ENCODE measurements around the gene SMIM21. TPM values are rescaled to one million over a fixed set of nuclear protein-coding genes. Genes with fewer than 3 reads are reported as not detected.

Gene SMIM21
- polyA plus RNA-seq, 3 donors, result not detected

DNA sequence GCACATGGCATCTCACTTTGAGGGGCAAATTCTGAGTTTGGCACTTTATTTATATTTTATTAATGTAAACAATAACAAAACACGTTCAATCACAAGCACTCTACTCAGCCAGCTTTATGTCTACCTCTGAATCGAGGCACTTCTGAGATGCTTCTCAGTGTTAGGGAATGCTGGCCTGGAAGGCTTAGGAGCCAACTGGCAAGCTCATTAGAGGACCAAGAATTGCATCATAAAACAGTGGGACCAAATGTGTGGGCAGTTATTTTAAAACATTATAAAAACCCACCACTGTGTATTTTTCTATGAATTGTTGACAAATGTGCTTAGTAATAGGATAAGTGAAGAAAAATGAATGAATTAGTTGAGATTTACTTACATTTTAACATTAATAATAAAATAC is 46.8 kb upstream of the SMIM21 start:
- TF ChIP-seq, protein P1, sequence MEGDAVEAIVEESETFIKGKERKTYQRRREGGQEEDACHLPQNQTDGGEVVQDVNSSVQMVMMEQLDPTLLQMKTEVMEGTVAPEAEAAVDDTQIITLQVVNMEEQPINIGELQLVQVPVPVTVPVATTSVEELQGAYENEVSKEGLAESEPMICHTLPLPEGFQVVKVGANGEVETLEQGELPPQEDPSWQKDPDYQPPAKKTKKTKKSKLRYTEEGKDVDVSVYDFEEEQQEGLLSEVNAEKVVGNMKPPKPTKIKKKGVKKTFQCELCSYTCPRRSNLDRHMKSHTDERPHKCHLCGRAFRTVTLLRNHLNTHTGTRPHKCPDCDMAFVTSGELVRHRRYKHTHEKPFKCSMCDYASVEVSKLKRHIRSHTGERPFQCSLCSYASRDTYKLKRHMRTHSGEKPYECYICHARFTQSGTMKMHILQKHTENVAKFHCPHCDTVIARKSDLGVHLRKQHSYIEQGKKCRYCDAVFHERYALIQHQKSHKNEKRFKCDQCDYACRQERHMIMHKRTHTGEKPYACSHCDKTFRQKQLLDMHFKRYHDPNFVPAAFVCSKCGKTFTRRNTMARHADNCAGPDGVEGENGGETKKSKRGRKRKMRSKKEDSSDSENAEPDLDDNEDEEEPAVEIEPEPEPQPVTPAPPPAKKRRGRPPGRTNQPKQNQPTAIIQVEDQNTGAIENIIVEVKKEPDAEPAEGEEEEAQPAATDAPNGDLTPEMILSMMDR (IDR thresholded peaks at IDR 0.05), result no peak
- H3K27me3 Mint-ChIP-seq (ENCODE audit: low read depth in 3 of 3), result peaks cover 0 to 4% (median 1%) of the 10 kb centered on the region in 3 donors
- Histone ChIP-seq H3K4me1 (ENCODE audit: control insufficient read depth in 1 of 2, insufficient read depth in 2 of 2, low read length in 2 of 2) (no peaks in the 10 kb centered on the region), H3K79me2 (ENCODE audit: insufficient read depth, low read length) (no peaks in the 10 kb centered on the region), H3K36me3 (replicated peaks in 1 of 2; ENCODE audit: control insufficient read depth in 1 of 2, insufficient read depth in 2 of 2, low read length in 2 of 2) (no peaks in the 10 kb centered on the region), H2AFZ (ENCODE audit: insufficient read depth, low read depth, low read length, poor library complexity, severe bottlenecking) (no peak overlapping the region), H3K27ac (ENCODE audit: low read depth in 1 of 2, low read length in 2 of 2) (no peak overlapping the region), H3K9ac (ENCODE audit: insufficient read depth, low read length, poor library complexity, severe bottlenecking) (no peak overlapping the region), H4K20me1 (ENCODE audit: insufficient read depth, low read length) (no peaks in the 10 kb centered on the region), H3K9me3 (replicated peaks in 1 of 2; ENCODE audit: control insufficient read depth in 1 of 2, insufficient read depth in 1 of 2, low read length in 2 of 2) (no peaks in the 10 kb centered on the region), H3K4me2 (replicated peaks; ENCODE audit: extremely low read depth, low read length, poor library complexity, severe bottlenecking) (no peak overlapping the region), H3K4me3 (replicated peaks in 1 of 3; ENCODE audit: low read depth in 2 of 3, low read length in 3 of 3) (no peak overlapping the region), H3K27me3 (ENCODE audit: control insufficient read depth in 2 of 2, insufficient read depth in 2 of 2, low read length in 2 of 2) (no peaks in the 10 kb centered on the region)
- no peak overlapping the region for H3K27ac Mint-ChIP-seq
- intact Hi-C loops (cut with micrococcal nuclease), result no loop called here
- H3K9me3 Mint-ChIP-seq, result no peaks in the 10 kb centered on the region
- H3K36me3 Mint-ChIP-seq, result no peaks in the 10 kb centered on the region
- no peak overlapping the region for H3K4me3 Mint-ChIP-seq
- no CpG with 5 or more reads among the region's 2 CpGs for WGBS (ENCODE audit: insufficient coverage)
- no peak for DNase-seq
- H3K4me1 Mint-ChIP-seq, result peaks cover 4% of the 10 kb centered on the region

DNA sequence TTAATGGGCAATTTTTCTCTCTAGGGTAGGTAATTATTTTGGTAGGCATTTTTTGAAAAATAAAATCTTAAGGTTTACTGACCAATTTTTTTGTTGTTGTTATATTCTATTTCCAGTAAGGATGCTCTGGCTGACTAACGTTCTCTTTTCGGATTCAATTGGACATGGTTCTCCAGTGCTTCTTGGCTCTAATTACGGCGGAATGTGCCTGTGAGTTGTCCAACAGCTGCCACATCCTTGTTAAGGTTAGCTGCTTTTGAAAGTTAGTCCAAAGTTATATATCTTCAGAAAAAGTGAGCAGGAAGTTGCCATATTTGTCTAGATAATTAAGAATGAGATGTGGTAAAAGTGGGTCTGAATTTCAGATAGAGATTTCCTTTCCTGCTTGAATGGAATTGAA is 45.8 kb upstream of the SMIM21 start:
- no peaks in the 10 kb centered on the region for H3K9me3 ChIP-seq (replicated peaks in 1 of 2; ENCODE audit: control insufficient read depth in 1 of 2, insufficient read depth in 1 of 2, low read length in 2 of 2)
- H4K20me1 ChIP-seq (ENCODE audit: insufficient read depth, low read length), result no peaks in the 10 kb centered on the region
- H2AFZ ChIP-seq (ENCODE audit: insufficient read depth, low read depth, low read length, poor library complexity, severe bottlenecking), result no peak overlapping the region
- intact Hi-C loops (cut with micrococcal nuclease), result no loop called here
- H3K4me1 ChIP-seq (ENCODE audit: control insufficient read depth in 1 of 2, insufficient read depth in 2 of 2, low read length in 2 of 2), result no peaks in the 10 kb centered on the region
- no peak overlapping the region for H3K4me3 ChIP-seq (replicated peaks in 1 of 3; ENCODE audit: low read depth in 2 of 3, low read length in 3 of 3)
- no peak overlapping the region for H3K4me2 ChIP-seq (replicated peaks; ENCODE audit: extremely low read depth, low read length, poor library complexity, severe bottlenecking)
- no peak for DNase-seq
- Mint-ChIP-seq H3K27ac (no peak overlapping the region), H3K27me3 (ENCODE audit: low read depth in 3 of 3) (peaks cover 2 to 6% (median 5%) of the 10 kb centered on the region in 3 donors), H3K4me3 (no peak overlapping the region), H3K9me3 (no peaks in the 10 kb centered on the region), H3K36me3 (no peaks in the 10 kb centered on the region), H3K4me1 (peaks cover 4% of the 10 kb centered on the region)
- no peaks in the 10 kb centered on the region for H3K27me3 ChIP-seq (ENCODE audit: control insufficient read depth in 2 of 2, insufficient read depth in 2 of 2, low read length in 2 of 2)
- WGBS (ENCODE audit: insufficient coverage), result 100% methylated on average over 2 of the region's 4 CpGs
- no peaks in the 10 kb centered on the region for H3K36me3 ChIP-seq (replicated peaks in 1 of 2; ENCODE audit: control insufficient read depth in 1 of 2, insufficient read depth in 2 of 2, low read length in 2 of 2)
- no peak overlapping the region for H3K9ac ChIP-seq (ENCODE audit: insufficient read depth, low read length, poor library complexity, severe bottlenecking)
- TF ChIP-seq, protein P1 (IDR thresholded peaks at IDR 0.05), result no peak
- H3K79me2 ChIP-seq (ENCODE audit: insufficient read depth, low read length), result no peaks in the 10 kb centered on the region
- no peak overlapping the region for H3K27ac ChIP-seq (ENCODE audit: low read depth in 1 of 2, low read length in 2 of 2)
